Measurements from ENCODE around the gene IGSF10. TPM values are rescaled to one million over a fixed set of nuclear protein-coding genes. Genes with fewer than 3 reads are reported as not detected.

Gene IGSF10
- polyA plus RNA-seq, 1 donor (not counting 4 experiments of a cell fraction or from before 2014, with no cell fraction given): under 0.01 TPM

DNA sequence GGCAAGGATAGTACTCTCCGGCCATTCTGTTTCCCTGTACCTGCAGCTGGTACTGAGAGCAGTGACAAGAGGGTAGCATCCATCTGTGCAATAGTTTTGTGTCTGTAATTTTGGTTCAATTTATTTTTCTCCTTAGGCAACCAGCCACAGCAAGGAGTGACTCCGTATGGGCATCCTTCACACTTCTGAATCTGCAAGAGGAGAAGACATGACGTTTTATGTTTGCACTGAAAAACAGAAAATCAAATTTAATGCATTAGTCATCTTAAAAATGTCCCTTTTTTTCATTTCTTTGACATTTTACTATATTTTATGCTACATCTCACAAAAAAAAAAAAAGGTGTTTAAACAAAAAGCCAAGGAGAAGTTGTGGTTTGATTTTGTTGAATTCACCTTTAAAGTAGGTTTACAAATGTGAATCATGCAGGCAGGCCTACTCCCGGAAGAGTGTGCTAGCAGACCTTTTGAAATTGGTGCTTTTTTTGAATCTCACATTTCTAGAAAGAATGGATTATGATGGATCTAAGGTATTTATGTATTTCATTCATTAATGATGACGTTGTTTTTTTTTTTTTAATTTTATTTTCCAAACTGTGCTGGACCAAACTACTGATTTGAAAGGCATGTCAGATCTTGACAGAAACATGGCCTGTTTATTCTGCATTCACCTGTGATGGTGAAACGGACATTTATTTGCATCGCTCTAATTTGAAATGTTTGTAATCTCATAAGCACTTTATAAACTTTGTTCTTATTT lies 28.1 kb downstream of the IGSF10 start:
- H3K9me1 ChIP-seq (ENCODE audit: control insufficient read depth, extremely low read depth, insufficient read depth, low read length): no peaks in the 10 kb centered on the region
- DNase-seq (ENCODE audit: low read depth, low spot score): no peak
- peaks cover 10% of the 10 kb centered on the region for H3K4me1 ChIP-seq (ENCODE audit: control insufficient read depth, extremely low read depth, insufficient read depth, low read length)
- H3K79me2 ChIP-seq (ENCODE audit: control insufficient read depth, insufficient read depth, low read length): no peaks in the 10 kb centered on the region
- no peak for FAIRE-seq
- no peak for TF ChIP-seq EZH2 (IDR thresholded peaks at IDR 0.05; ENCODE audit: low read length)
- TF ChIP-seq, protein P1, sequence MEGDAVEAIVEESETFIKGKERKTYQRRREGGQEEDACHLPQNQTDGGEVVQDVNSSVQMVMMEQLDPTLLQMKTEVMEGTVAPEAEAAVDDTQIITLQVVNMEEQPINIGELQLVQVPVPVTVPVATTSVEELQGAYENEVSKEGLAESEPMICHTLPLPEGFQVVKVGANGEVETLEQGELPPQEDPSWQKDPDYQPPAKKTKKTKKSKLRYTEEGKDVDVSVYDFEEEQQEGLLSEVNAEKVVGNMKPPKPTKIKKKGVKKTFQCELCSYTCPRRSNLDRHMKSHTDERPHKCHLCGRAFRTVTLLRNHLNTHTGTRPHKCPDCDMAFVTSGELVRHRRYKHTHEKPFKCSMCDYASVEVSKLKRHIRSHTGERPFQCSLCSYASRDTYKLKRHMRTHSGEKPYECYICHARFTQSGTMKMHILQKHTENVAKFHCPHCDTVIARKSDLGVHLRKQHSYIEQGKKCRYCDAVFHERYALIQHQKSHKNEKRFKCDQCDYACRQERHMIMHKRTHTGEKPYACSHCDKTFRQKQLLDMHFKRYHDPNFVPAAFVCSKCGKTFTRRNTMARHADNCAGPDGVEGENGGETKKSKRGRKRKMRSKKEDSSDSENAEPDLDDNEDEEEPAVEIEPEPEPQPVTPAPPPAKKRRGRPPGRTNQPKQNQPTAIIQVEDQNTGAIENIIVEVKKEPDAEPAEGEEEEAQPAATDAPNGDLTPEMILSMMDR (optimal IDR thresholded peaks at IDR 0.05 in 1 of 3, IDR thresholded peaks at IDR 0.05 in 1 of 3, conservative IDR thresholded peaks at IDR 0.05 in 1 of 3; ENCODE audit: extremely low read depth in 1 of 3, insufficient read depth in 2 of 3, low read length in 3 of 3): no peak
- no peaks in the 10 kb centered on the region for H3K36me3 ChIP-seq (ENCODE audit: control insufficient read depth in 2 of 2, extremely low read depth in 1 of 2, insufficient read depth in 2 of 2, low read length in 2 of 2)
- H3K27me3 ChIP-seq (ENCODE audit: control insufficient read depth, extremely low read depth, insufficient read depth, low read length): no peaks in the 10 kb centered on the region
- H4K20me1 ChIP-seq (ENCODE audit: control insufficient read depth, extremely low read depth, insufficient read depth, low read length): no peaks in the 10 kb centered on the region
- no peak overlapping the region for H3K4me2 ChIP-seq (ENCODE audit: control insufficient read depth, extremely low read depth, insufficient read depth, low read depth, low read length)
- H3K9ac ChIP-seq (ENCODE audit: control insufficient read depth, extremely low read depth, insufficient read depth, low read length): no peak overlapping the region
- H2AFZ ChIP-seq (ENCODE audit: control insufficient read depth, low read length): no peak overlapping the region
- no peak overlapping the region for H3K4me3 ChIP-seq (ENCODE audit: control insufficient read depth in 2 of 3, extremely low read depth in 1 of 3, insufficient read depth in 2 of 3, low read depth in 1 of 3, low read length in 3 of 3)
- dilution Hi-C loops (cut with MboI; ENCODE audit: extremely low pct_ligation_motif_present, low sequenced_read_pairs): no loop called here
- H3K27ac ChIP-seq (ENCODE audit: control insufficient read depth, insufficient read depth, low read length): no peak overlapping the region
- no peaks in the 10 kb centered on the region for H3K9me3 ChIP-seq (ENCODE audit: control insufficient read depth, low read depth, low read length)

DNA sequence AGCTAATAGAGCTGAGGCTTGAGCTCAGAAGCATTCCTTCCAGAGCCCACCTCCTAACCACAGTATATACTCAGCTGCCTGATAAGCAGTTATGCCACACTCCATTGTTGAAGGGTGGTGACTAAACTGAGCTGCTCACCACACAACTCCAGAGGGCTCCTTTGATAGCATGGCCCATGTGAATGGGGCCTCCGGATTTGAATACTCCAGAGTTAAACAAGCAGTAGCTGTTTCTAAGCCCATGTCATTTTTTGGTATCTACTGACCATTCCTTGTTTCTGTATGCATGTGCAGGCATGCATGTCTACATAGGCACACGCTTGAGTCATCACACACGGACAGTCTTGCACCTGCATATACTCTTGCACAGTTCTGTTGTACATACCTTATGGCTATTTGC lies 28.9 kb downstream of the IGSF10 start:
- Histone ChIP-seq H3K79me2 (ENCODE audit: control insufficient read depth, insufficient read depth, low read length) (no peaks in the 10 kb centered on the region), H3K4me1 (ENCODE audit: control insufficient read depth, extremely low read depth, insufficient read depth, low read length) (peaks cover 10% of the 10 kb centered on the region), H2AFZ (ENCODE audit: control insufficient read depth, low read length) (no peak overlapping the region), H3K4me2 (ENCODE audit: control insufficient read depth, extremely low read depth, insufficient read depth, low read depth, low read length) (no peak overlapping the region), H3K9ac (ENCODE audit: control insufficient read depth, extremely low read depth, insufficient read depth, low read length) (no peak overlapping the region), H3K36me3 (ENCODE audit: control insufficient read depth in 2 of 2, extremely low read depth in 1 of 2, insufficient read depth in 2 of 2, low read length in 2 of 2) (no peaks in the 10 kb centered on the region), H3K9me1 (ENCODE audit: control insufficient read depth, extremely low read depth, insufficient read depth, low read length) (no peaks in the 10 kb centered on the region), H3K9me3 (ENCODE audit: control insufficient read depth, low read depth, low read length) (no peaks in the 10 kb centered on the region), H3K4me3 (ENCODE audit: control insufficient read depth in 2 of 3, extremely low read depth in 1 of 3, insufficient read depth in 2 of 3, low read depth in 1 of 3, low read length in 3 of 3) (no peak overlapping the region), H3K27me3 (ENCODE audit: control insufficient read depth, extremely low read depth, insufficient read depth, low read length) (no peaks in the 10 kb centered on the region), H4K20me1 (ENCODE audit: control insufficient read depth, extremely low read depth, insufficient read depth, low read length) (no peaks in the 10 kb centered on the region), H3K27ac (ENCODE audit: control insufficient read depth, insufficient read depth, low read length) (peak overlapping the region; percentile 16)
- TF ChIP-seq, protein P1 (optimal IDR thresholded peaks at IDR 0.05 in 1 of 3, IDR thresholded peaks at IDR 0.05 in 1 of 3, conservative IDR thresholded peaks at IDR 0.05 in 1 of 3; ENCODE audit: extremely low read depth in 1 of 3, insufficient read depth in 2 of 3, low read length in 3 of 3): no peak
- TF ChIP-seq EZH2 (IDR thresholded peaks at IDR 0.05; ENCODE audit: low read length): no peak
- FAIRE-seq: peak; percentile 79
- peak; percentile 46 for DNase-seq (ENCODE audit: low read depth, low spot score)
- dilution Hi-C loops (cut with MboI; ENCODE audit: extremely low pct_ligation_motif_present, low sequenced_read_pairs): no loop called here
